Tibial artery (tissue), 4 donors: ENCODE data around the gene SP2.

Experiments
- DNase-seq, 2 donors: peaks; one replicate each; pipeline ENCODE4 v3.0.0-alpha.2; 2019
- H3K27ac ChIP-seq, 2 donors: fragments of 200-600 bp; sonication (generic) in 1 of 2; 1 replicate in 1 of 2; 2 replicates in 1 of 2; pipeline ENCODE4 v1.5.1; 2018 to 2019; ENCODE audit warnings: mild to moderate bottlenecking in 1 of 2
- H3K27me3 ChIP-seq, 2 donors: fragments of 200-600 bp; sonication (generic) in 1 of 2; one replicate each; pipeline versions ENCODE4 v1.5.1 to v1.6.0; 2016 to 2019
- H3K36me3 ChIP-seq, 3 donors: fragments of 200-600 bp; sonication (generic) in 2 of 3; one replicate each; pipeline ENCODE4 v1.5.1; 2016 to 2019; ENCODE audit warnings: mild to moderate bottlenecking in 2 of 3
- H3K4me1 ChIP-seq, 4 donors: fragments of 200-600 bp; sonication (generic) in 2 of 4; 1 replicate in 3 of 4; 2 replicates in 1 of 4; pipeline ENCODE4 v1.5.1; 2016 to 2019
- H3K4me3 ChIP-seq, 2 donors: fragments of 200-600 bp; sonication (generic) in 1 of 2; 1 replicate in 1 of 2; 2 replicates in 1 of 2; pipeline ENCODE4 v1.5.1; 2018 to 2019; ENCODE audit warnings: mild to moderate bottlenecking in 2 of 2
- H3K9me3 ChIP-seq, 3 donors: fragments of 200-600 bp; sonication (generic) in 1 of 3; one replicate each; pipeline ENCODE4 v1.5.1; 2016 to 2019
- intact Hi-C: fragments of 100-400 bp; cut with DNase I; formaldehyde crosslinking; loops from one replicate; pipeline ENCODE4 v1.15.0; 2023; ENCODE audit warnings: low total_unique reads
- TF ChIP-seq, protein P1 (sequence below), 2 experiments: fragments of 200-600 bp in 1 of 2; fragments of 450-650 bp in 1 of 2; IDR thresholded peaks; one replicate each; pipeline ENCODE4 v1.5.1; 2017 to 2019; ENCODE audit warnings: antibody characterized with exemption in 2 of 2, mild to moderate bottlenecking in 1 of 2, moderate library complexity in 1 of 2

Gene SP2

DNA sequence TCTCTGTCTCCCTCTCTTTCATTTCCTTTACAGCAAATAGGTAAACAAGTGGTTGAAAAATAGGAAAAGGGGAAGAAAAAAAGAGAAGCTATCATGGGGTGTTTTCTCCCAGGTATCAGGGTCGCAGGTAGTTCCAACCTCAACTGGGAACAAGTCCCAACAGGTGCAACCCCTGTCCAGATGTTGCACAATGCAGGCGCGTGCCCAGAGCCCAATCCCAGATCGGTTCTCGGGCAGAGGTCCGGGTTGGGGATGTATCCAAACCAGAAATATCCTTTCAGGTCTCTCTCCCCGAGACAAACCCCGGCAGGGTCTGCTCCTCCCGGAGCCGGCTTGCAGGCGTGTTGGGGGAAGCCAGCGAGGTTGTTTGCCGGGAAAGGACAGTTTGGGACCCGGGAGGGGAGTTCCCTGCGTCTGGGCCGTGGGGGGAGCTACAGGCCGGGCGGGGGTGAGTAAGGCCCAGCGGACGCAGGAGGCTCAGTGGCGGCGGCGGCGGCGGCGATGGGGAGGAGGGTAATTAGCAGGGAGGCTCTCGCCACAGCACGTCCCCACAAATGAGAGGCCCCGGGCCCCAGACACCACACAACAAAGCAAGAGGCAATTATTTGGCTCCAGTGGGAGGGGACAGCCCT lies 23.9 kb upstream of the SP2 start:
- intact Hi-C loops, result no loop called here

GRCh38 chr17:47872651-47873161 lies 23.3 kb upstream of the SP2 start:
- DNase-seq, result no peak
- peaks cover 0 to 95% of the 10 kb centered on the region in 2 donors for H3K27me3 ChIP-seq
- peaks cover 0 to 10% (median 6%) of the 10 kb centered on the region in 4 donors for H3K4me1 ChIP-seq
- TF ChIP-seq, protein P1, sequence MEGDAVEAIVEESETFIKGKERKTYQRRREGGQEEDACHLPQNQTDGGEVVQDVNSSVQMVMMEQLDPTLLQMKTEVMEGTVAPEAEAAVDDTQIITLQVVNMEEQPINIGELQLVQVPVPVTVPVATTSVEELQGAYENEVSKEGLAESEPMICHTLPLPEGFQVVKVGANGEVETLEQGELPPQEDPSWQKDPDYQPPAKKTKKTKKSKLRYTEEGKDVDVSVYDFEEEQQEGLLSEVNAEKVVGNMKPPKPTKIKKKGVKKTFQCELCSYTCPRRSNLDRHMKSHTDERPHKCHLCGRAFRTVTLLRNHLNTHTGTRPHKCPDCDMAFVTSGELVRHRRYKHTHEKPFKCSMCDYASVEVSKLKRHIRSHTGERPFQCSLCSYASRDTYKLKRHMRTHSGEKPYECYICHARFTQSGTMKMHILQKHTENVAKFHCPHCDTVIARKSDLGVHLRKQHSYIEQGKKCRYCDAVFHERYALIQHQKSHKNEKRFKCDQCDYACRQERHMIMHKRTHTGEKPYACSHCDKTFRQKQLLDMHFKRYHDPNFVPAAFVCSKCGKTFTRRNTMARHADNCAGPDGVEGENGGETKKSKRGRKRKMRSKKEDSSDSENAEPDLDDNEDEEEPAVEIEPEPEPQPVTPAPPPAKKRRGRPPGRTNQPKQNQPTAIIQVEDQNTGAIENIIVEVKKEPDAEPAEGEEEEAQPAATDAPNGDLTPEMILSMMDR (IDR thresholded peaks at IDR 0.05), result no peak
- H3K27ac ChIP-seq, result no peak overlapping the region
- intact Hi-C loops, result no loop called here
- H3K9me3 ChIP-seq, result no peaks in the 10 kb centered on the region
- no peak overlapping the region for H3K4me3 ChIP-seq
- no peaks in the 10 kb centered on the region for H3K36me3 ChIP-seq

More for the DNA sequence above, 23.9 kb upstream of the SP2 start:
- H3K9me3 ChIP-seq, result no peaks in the 10 kb centered on the region
- TF ChIP-seq, protein P1 (IDR thresholded peaks at IDR 0.05), result no peak
- H3K27me3 ChIP-seq, result peaks cover 0 to 92% of the 10 kb centered on the region in 2 donors
- DNase-seq, result no peak
- H3K4me1 ChIP-seq, result peaks cover 0 to 10% (median 6%) of the 10 kb centered on the region in 4 donors
- H3K27ac ChIP-seq, result no peak overlapping the region
- no peak overlapping the region for H3K4me3 ChIP-seq
- no peaks in the 10 kb centered on the region for H3K36me3 ChIP-seq

DNA sequence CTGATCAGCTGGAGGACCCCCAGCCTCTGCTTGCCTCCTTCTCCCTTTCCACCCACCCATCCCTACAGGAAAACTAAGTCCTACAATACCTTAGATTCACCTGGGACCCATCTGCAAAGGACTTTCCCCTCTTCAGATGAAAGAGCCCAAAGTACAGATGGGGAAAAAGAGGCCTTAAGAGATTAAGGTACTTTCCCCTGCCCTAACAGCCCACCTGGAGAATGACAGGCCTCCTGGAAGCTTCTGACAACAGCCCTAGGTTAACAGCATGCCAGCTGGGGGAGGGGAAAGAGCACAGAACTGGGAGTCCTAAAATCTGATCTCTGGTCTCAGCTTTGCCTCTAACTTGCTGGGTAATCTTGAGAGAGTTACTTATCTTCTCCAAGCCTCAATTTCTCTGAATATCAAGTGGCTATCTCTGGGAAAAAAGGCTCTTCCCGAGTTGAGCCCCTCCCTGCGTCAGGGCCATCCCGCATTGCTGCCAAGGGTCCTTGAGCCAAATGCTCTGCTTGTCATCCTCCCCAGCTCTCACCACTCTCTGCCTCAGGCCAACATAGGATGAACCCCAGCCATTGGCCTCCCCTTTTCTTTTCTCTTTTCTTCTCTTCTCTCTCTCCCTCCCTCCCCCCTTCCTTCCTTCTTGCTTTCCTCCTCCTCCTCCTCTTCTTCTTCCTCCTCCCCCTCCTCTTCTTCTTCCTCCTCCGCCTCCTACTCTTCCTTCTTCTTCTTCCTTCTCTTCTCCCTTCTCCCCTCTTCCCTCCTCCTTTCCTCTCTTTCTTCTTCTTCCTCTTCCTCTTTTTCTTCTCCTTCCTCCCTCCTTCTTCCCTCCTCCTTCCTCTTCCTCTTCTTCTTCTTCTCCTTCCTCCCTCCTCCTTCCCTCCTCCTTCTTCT lies 22.6 kb upstream of the SP2 start:
- H3K27ac ChIP-seq, result no peak overlapping the region
- no peaks in the 10 kb centered on the region for H3K36me3 ChIP-seq
- no peak for DNase-seq
- intact Hi-C loops, result no loop called here
- TF ChIP-seq, protein P1 (IDR thresholded peaks at IDR 0.05), result no peak
- peaks cover 0 to 95% of the 10 kb centered on the region in 2 donors for H3K27me3 ChIP-seq
- peaks cover 0 to 10% (median 6%) of the 10 kb centered on the region in 4 donors for H3K4me1 ChIP-seq
- H3K4me3 ChIP-seq, result no peak overlapping the region
- H3K9me3 ChIP-seq, result no peaks in the 10 kb centered on the region

DNA sequence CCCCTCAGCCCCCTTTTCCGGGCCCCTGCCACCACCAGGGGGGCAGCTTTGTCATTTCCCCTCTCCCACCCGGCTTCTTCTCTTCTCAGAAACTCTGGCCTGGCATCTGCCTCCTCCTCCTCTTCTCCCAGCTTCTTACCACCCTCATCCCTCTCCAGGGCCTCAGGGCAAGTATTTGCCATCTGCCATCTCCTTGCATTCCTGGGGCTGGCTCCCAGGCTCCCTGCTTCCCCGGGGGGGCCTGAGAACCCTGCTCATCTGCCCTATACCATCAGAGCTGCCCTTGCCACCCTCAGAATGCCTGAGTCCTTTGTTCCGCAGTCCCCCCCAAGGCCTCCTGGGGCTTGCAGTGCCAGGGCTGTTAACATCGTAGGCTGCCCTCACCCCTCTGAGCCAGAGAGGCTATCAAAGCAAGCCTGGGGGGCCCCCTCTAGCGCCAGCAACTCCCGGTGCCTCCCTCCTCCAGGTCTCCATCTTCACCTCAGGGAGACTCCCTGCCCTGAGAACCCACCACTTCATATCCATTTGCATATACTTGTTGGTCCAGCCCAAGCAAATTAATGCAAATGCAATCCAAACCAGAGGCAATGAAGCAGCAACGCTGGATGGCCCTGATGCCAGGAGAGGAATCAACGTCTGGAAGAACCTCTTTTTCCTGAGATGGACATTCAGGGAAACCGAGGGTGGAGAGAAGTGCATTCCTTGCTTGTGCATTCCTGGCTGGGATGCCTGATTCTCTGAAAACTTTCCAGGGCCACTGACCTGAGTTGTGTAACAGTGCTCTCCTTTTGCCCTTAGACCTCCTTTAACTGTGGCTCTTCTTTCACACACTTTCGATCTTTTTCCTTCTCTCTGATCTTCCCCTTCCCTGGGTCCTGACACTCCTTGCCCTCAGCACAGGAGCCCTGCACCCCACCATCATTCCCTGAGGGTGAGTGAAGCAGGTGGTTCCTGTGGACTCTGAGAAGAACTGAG lies 20.7 kb upstream of the SP2 start:
- intact Hi-C loops, result no loop called here
- peaks cover 0 to 83% of the 10 kb centered on the region in 2 donors for H3K27me3 ChIP-seq
- TF ChIP-seq, protein P1 (IDR thresholded peaks at IDR 0.05), result no peak

More for the DNA sequence above, 20.7 kb upstream of the SP2 start:
- Histone ChIP-seq H3K27ac (no peak overlapping the region), H3K4me1 (peaks cover 0 to 10% (median 6%) of the 10 kb centered on the region in 4 donors), H3K36me3 (no peaks in the 10 kb centered on the region), H3K9me3 (no peaks in the 10 kb centered on the region), H3K4me3 (no peak overlapping the region)
- DNase-seq, result no peak
